Spinal cord (tissue), 10 donors: ENCODE results near the gene CHN2. TPM values are rescaled to one million over a fixed set of nuclear protein-coding genes. Genes with fewer than 3 reads are reported as not detected.

Experiments
- DNase-seq, 6 donors: peaks; one replicate each; pipeline versions ENCODE4 v3.0.0 to v3.0.0-alpha.2; 2013 to 2015; ENCODE audit warnings: low spot score in 6 of 6, low read depth in 4 of 6
- H3K27ac ChIP-seq: one replicate; pipeline ENCODE4 v1.5.1; 2013; ENCODE audit warnings: low read depth, low read length, control low read depth
- H3K27me3 ChIP-seq: one replicate; pipeline ENCODE4 v1.6.1; 2013; ENCODE audit warnings: low read length; ENCODE audit not compliant: control insufficient read depth, insufficient read depth
- H3K36me3 ChIP-seq: one replicate; pipeline ENCODE4 v1.6.1; 2013; ENCODE audit warnings: low read length; ENCODE audit not compliant: control insufficient read depth, insufficient read depth
- H3K4me1 ChIP-seq: one replicate; pipeline ENCODE4 v1.6.1; 2013; ENCODE audit warnings: low read length; ENCODE audit not compliant: control insufficient read depth, insufficient read depth
- H3K4me3 ChIP-seq: one replicate; pipeline ENCODE4 v1.5.1; 2013; ENCODE audit warnings: low read depth, low read length, control low read depth
- H3K9me3 ChIP-seq: one replicate; pipeline ENCODE4 v1.6.1; 2013; ENCODE audit warnings: low read length; ENCODE audit not compliant: control insufficient read depth, insufficient read depth
- WGBS: methylation state at CpG from one replicate; pipeline ENCODE4 v1.1.5; 2013; ENCODE audit warnings: missing lambda C conversion rate; ENCODE audit not compliant: insufficient coverage; 5-methylcytosine and 5-hydroxymethylcytosine counted together
- long read RNA-seq, 4 donors: transcript quantifications; one replicate each; lab custom pipeline, GENCODE V29; 2026
- polyA plus RNA-seq, 2 donors: library from polyadenylated mRNA; unstranded; fragments of 120-200 nt; gene quantifications; one replicate each; pipeline ENCODE4 v1.2.1, GENCODE V29; 2013; ENCODE audit not compliant: insufficient read length in 2 of 2
- total RNA-seq, 2 donors: library from RNA; depleted of rRNA in 1 of 2; stranded (reverse); fragments of 120-200 nt in 1 of 2; fragments of >200 nt in 1 of 2; gene quantifications; one replicate each; pipeline versions ENCODE4 v1.2.3 to v1.2.4, GENCODE V29; 2013 to 2014
- donor health status: healthy.

The CHN2 gene
- total RNA-seq (10 to 100 TPM; 17.9 to 30.5 TPM), polyA plus RNA-seq (10 to 100 TPM; 20.2 to 22.7 TPM)
- long read RNA-seq, donor 1, transcript CHN2-208 (7 exons, 2,991 nt), result major isoform, 6 of 12 reads
- long read RNA-seq, donor 1, partial matches to known transcripts, result 0 of 12 reads
- long read RNA-seq, donor 1, other reads (novel, unspliced or antisense), result 0 of 12 reads
- long read RNA-seq, donor 2, result 0 reads
- long read RNA-seq, donor 3, partial matches to known transcripts, result 0 of 2 reads
- long read RNA-seq, donor 3, other reads (novel, unspliced or antisense), result 0 of 2 reads
- long read RNA-seq, donor 4, partial matches to known transcripts, result 0 of 1 reads
- long read RNA-seq, donor 4, other reads (novel, unspliced or antisense), result 0 of 1 reads

DNA sequence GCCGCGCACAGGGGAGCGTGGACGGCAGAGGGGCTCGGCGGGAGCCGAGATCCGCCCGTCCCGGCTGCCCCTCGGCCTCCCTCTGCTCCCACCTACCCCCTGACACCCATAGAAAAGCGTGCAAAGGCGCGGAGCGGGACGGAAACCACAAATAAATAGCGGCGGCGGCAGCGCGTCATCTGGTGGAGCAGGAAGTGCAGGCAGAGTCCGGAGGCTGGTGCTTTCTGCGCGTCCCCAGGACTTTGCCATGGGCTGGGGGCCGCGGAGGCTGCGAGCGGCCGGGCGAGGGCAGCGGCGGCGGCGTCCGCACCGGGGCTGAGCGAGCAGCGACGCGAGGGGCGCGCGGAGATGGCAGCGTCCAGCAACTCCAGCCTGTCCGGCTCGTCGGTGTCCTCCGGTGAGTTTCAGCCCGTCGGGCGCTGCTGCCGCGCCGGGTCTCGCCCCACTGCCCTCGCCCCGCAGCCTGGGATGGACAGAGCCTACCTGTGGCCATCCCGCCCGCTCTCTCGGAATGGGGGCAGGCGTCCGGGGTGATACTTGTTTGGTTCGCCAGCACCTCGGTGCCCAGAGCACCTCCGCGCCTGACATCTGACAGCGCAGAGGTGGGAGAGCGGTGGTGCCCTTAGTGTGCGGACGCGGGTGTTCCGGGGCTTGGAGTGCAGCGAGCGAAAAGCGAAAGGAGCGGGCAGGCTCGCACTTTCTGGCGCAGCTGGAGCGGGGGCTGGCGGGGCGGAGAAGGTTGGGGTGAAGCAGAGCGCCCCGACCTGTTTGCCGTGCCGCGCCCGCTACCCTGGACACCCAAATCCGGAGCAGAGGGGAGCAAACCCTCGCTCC is at the start of gene CHN2:
Gene CHN2 (plus strand): TSS at position 182 of the 834 bp plus-strand sequence.
- Histone ChIP-seq H3K9me3 (no peaks in the 10 kb centered on the region), H3K4me1 (peaks cover 16% of the 10 kb centered on the region), H3K27ac (peak within 1 kb of the TSS; percentile 62), H3K36me3 (no peaks in the 10 kb centered on the region), H3K27me3 (peaks cover 41% of the 10 kb centered on the region), H3K4me3 (peak within 1 kb of the TSS; percentile 75)
- WGBS, result under 1% methylated on average over 89 of the region's 89 CpGs
- DNase-seq, result peak in 4 of 6 donors; percentile 33 to 91 (median 66)

DNA sequence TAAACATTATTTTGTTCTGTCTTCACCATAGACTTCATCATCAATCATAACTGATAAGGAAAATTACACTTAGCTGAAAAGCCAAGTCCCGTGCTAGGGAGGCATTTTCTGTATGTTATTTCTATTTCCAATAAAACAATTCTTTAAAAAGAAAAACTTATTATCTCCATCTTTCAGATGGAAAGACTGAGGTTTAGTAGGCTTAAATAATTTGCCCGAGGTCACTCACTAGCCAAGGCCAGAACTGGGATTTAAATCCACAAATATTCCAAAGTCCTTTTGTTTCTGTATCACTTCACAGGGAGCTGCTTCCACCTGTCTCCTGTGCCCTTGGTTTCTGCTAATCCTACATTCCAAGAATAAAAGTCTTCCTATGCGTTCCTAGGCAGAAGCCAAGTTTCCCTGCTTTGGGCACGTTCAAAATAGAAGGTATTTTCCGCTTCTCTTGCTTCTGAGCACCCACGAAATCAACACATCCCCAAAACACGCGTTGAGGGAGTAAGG is 49.0 kb upstream of the CHN2 start:
- Histone ChIP-seq H3K27me3 (peaks cover 25% of the 10 kb centered on the region), H3K4me3 (peak overlapping the region; percentile 40), H3K9me3 (no peaks in the 10 kb centered on the region), H3K36me3 (no peaks in the 10 kb centered on the region), H3K27ac (no peak overlapping the region), H3K4me1 (peaks cover 14% of the 10 kb centered on the region)
- 0% methylated on average over 1 of the region's 8 CpGs for WGBS
- no peak for DNase-seq

DNA sequence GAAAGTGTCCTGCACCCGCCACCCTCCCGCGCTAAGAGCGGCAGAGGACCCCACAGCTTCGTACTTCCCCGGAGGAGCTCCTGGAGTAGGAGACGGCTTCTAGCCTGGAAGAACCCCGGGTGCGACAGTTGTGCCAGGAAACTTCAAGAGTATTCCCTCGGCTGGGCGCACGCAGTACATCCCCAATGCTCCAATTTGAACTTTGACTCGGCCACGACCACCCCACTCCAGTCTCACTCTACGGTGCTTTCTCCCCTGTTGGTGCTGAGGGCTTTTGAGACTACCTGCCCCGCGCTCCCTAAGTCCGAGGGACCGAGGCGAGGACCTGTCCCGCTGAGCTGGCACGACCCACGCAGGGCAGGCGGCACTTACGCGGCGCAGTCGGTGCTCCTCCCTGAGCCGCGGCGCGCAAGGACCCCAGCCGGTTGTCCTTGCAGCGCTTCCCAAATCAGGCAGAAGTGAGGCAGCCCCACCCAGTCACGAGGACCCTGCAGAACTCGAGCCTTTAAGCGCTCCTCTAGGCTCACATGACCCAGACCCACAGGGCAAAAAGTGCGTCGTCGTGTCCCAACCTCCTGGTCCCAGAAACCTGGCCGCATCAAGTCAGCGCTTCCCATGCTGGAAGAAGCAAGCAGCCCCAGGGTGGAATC is 48.4 kb upstream of the CHN2 start, which contains the start of gene CPVL:
Gene CPVL (minus strand): TSS at position 481 of the 650 bp plus-strand sequence. CDS start 25,476 bp downstream, outside the sequence.
- DNase-seq, result peak in 1 of 6 donors; percentile 55
- peaks cover 14% of the 10 kb centered on the region for H3K4me1 ChIP-seq
- H3K9me3 ChIP-seq, result no peaks in the 10 kb centered on the region
- no peaks in the 10 kb centered on the region for H3K36me3 ChIP-seq
- no peak within 1 kb of the TSS for H3K27ac ChIP-seq
- peaks cover 25% of the 10 kb centered on the region for H3K27me3 ChIP-seq
- H3K4me3 ChIP-seq, result peak within 1 kb of the TSS; percentile 40
- under 1% methylated on average over 42 of the region's 42 CpGs for WGBS

DNA sequence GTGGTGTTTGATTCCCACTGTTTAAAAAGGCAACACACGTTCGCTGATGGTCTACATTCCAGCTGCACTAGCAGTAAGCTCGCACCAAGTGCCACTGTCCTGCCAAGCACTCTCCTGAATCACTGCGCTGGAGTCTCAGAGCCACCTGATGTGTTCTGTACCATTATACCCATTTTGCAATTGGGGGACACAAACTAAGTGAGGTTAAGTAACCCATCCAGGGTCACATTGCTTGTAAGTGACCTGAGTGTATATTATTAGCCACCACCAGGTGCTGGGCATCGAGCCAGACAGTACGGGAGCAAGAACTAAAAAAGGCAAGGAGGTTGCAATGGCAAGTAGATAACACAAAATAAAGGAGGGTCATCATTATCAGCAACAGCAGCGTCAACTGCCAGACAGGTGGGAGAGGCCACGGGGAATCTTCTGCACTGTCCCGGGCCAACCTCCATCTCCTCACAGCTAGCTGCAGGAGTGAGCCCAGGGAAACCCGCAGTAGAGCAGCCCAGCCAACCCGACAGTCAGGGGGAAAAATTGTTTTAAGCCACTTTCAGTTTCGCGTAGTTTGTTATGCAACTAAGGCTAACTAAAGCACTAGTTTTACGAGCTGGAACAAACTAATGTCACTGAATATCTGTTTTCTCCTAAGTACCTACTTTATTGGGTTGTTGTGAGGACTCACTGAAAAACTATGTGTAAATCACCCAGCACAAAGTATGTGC is 47.5 kb upstream of the CHN2 start:
- Histone ChIP-seq H3K27me3 (peaks cover 25% of the 10 kb centered on the region), H3K4me1 (peaks cover 14% of the 10 kb centered on the region), H3K4me3 (peak overlapping the region; percentile 40), H3K27ac (no peak overlapping the region), H3K9me3 (no peaks in the 10 kb centered on the region), H3K36me3 (no peaks in the 10 kb centered on the region)
- 34% methylated on average over 9 of the region's 14 CpGs for WGBS
- DNase-seq, result peak in 2 of 6 donors; percentile 32 to 67

- H3K27me3 ChIP-seq, result peaks cover 25% of the 10 kb centered on the region
- no peaks in the 10 kb centered on the region for H3K36me3 ChIP-seq
- peaks cover 14% of the 10 kb centered on the region for H3K4me1 ChIP-seq
- no peaks in the 10 kb centered on the region for H3K9me3 ChIP-seq
- H3K4me3 ChIP-seq, result no peak overlapping the region
- H3K27ac ChIP-seq, result no peak overlapping the region
- 50% methylated on average over 2 of the region's 4 CpGs for WGBS
- DNase-seq, result no peak
These were observed 46.8 kb upstream of the CHN2 start for GRCh38 chr7:29147821-29148220.

- H3K4me3 ChIP-seq, result no peak overlapping the region
- 91% methylated on average over 4 of the region's 12 CpGs for WGBS
- DNase-seq, result no peak
- H3K4me1 ChIP-seq, result peaks cover 14% of the 10 kb centered on the region
- no peak overlapping the region for H3K27ac ChIP-seq
- H3K27me3 ChIP-seq, result peaks cover 25% of the 10 kb centered on the region
- no peaks in the 10 kb centered on the region for H3K36me3 ChIP-seq
- H3K9me3 ChIP-seq, result no peaks in the 10 kb centered on the region
These were observed 45.5 kb upstream of the CHN2 start for GRCh38 chr7:29149036-29149435.

DNA sequence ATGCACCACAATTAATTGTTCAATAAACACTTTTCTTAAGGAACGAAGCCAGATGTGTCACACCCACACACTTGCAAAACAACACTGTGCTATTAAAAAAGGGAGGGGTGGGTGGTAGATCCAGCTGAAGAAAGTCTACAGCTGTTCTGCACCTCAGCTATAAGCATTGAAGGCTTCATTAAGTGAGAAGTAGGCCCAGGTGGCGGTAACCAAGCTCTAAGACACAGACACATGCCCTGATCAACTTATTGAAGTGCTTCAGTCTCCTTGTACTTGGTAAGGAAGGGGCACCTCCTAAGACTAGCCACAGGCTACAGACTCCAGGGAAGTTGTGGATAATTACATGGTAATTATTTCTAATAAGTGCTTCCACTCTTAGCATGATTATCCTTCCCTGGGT is 43.7 kb upstream of the CHN2 start:
- H3K9me3 ChIP-seq, result no peaks in the 10 kb centered on the region
- DNase-seq, result peak in 1 of 6 donors; percentile 76
- H3K36me3 ChIP-seq, result no peaks in the 10 kb centered on the region
- WGBS, result no CpG with 5 or more reads among the region's 2 CpGs
- H3K4me3 ChIP-seq, result no peak overlapping the region
- H3K27me3 ChIP-seq, result peaks cover 15% of the 10 kb centered on the region
- no peak overlapping the region for H3K27ac ChIP-seq
- peaks cover 13% of the 10 kb centered on the region for H3K4me1 ChIP-seq

DNA sequence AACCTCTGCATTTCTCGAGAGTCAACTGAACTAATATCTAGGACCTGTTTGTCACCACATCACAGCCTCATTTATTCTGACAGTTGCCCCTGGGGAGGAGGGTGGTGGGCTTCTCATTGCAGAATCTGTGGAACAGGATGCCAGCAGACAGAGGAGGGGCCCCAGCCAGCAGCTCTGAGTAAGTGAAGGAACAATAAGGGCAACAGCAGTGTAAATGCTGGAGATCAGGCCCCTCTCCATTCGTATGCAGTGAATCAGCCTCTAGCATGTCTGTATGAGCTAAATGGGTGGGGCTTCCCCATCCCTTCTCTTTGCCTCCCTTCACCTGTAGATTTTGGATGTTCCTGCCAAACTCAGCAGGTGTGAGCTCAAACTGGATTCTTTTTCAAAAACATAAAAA is 40.5 kb upstream of the CHN2 start:
- no peak for DNase-seq

More for the DNA sequence above, 40.5 kb upstream of the CHN2 start:
- Histone ChIP-seq H3K27me3 (no peaks in the 10 kb centered on the region), H3K27ac (no peak overlapping the region), H3K4me1 (no peaks in the 10 kb centered on the region), H3K36me3 (no peaks in the 10 kb centered on the region), H3K4me3 (no peak overlapping the region), H3K9me3 (no peaks in the 10 kb centered on the region)
- no CpG with 5 or more reads among the region's 2 CpGs for WGBS
